Measurements from ENCODE around the gene GSPT1.
"Not testable (repeated sequence)": the region's sequence is repeated elsewhere in the genome, so short reads cannot be mapped to it uniquely, and the experiment has no call there.

GSPT1 gene

DNA sequence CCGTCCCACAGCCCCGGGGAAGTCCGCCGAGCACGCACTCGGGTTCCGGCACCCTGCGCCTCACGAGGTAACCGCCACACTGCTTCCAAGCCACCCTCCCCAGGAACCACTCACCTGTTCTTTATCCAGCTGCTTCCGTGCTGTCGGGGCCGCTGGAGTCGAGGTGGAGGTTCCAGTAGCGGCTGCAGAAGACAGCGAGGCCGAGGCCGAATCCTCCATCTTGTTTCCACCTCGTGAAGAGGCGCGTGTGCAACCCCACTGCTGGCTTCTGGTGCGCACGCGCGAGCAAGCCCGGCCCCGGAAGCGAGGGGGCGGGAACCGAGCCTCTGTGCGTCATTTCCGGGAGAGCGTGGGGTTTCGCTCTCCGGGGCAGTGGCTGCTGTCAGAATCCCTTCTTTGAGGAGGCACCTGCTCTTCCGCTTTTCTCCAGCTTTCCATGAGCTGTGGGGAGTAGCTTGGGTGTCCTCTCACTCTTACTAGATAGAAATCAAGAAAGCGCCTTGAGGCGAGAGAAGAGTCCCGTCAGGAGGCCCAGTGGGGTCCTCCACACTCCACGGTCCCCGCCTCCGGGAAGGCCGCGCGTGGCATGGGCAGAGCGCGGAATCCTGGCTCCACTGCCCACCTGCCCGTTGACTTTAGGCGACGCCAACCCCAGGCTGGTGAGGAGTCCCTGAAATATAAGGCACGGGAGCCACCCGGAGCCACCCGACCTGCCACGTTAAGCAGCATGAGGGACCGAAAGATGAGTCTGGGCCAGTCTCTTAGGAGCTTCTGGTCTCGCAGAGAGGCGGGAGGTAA lies 64.3 kb downstream of the GSPT1 start, which contains the start of gene RSL1D1:
RSL1D1 (minus strand) TSS at position 249 of the 798 bp plus-strand sequence; CDS start at position 219, 30 bp downstream.
- peak; percentile 97 for DNase-seq

DNA sequence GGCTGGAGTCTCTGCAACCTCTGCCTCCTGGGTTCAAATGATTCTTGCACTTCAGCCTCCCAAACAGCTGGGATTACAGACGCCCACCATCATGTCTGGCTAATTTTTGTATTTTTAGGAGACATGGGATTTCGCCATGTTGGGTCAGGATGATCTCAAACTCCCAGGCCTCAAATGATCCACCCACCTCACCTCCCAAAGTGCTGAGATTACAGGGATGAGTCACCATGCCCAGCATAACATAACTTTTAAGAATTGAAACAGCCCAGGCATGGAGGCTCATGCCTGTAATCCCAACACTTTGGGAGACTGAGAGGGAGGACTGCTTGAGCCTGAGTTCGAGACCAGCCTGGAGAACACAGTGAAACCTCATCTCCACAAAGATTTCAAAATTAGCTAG lies 66.9 kb downstream of the GSPT1 start:
- no peak for DNase-seq

DNA sequence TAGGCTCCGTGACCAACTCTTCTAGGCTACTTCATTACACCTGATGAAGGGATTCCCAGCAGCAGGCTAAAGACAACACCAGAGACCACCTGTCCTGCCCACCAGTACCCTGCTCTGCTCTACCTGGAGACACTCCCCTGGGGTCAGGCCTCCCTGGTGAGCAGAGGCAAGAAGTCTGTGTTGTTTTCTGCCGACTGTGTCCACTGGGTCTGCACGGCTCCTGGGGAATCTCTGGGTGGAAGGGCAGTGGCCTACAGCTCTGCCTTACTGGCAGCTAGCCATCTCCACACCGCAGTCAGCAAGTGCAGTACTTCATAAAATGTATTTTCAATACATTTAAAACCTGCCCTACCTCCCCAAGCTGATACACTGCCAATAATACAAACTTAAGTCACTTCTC lies 71.3 kb downstream of the GSPT1 start:
- no peak for DNase-seq

DNA sequence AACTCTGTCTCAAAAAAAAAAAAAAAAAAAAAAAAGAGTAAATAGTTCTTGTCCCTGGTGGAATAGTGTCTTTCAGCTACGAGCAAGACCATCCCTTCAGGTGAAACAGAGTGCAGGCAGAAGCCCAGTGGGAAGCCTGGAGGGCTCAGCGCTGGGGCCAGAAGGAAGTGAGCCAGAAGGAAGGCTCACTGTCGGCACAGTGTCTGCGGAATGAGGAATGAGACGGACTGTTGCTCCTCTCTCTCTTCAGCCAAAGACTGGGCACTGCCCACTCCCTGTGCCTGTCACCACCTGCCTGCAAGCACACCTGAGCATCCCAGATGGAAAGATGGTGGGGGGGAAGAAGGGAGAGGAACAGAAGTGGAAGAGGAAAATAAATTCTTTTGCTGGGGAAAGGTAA lies 71.9 kb downstream of the GSPT1 start:
- DNase-seq = no peak

GRCh38 chr16:11843206-11843605 lies 72.5 kb downstream of the GSPT1 start:
- DNase-seq = no peak

GRCh38 chr16:11841026-11841425 lies 74.7 kb downstream of the GSPT1 start:
- DNase-seq = no peak

GRCh38 chr16:11836650-11837244 lies 79.0 kb downstream of the GSPT1 start:
- no peak for DNase-seq

DNA sequence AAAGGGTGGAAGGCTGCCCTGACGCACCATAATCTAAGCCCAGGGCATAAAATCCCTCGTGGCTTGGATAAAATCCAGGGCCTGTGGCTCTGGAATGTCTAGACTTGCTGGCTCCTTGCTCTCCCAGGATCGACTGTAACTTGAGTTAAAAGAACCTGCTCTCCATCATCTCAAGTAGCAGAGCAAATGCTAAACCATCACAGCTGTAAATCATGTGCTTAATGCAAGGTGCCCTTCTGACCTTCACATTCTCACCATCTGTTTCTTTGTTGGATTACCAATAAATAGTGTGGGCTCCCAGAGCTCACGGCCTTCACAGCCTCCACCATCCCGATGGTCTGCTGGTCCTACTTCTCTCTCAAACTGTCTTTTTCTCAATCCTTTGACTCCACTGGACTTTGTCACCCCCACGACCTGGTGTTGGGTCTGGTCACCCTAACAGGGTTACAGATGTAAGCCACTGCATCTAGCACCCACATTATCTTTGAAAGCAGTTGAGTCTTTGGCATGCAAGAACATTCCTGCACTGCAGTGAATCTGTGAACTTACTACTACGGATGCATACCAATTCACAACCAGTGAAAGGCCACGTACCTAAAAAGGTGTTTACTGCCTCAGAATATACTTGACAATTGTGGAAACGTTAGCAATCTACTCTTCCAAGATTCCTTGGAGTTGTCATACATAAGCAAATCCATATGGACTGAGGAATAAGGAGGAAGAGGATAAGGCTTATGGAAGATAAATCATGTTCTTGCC lies 79.7 kb downstream of the GSPT1 start:
- no peak for DNase-seq

- DNase-seq = no peak
Observed at GRCh38 chr16:11835309-11835708, 80.4 kb downstream of the GSPT1 start.

DNA sequence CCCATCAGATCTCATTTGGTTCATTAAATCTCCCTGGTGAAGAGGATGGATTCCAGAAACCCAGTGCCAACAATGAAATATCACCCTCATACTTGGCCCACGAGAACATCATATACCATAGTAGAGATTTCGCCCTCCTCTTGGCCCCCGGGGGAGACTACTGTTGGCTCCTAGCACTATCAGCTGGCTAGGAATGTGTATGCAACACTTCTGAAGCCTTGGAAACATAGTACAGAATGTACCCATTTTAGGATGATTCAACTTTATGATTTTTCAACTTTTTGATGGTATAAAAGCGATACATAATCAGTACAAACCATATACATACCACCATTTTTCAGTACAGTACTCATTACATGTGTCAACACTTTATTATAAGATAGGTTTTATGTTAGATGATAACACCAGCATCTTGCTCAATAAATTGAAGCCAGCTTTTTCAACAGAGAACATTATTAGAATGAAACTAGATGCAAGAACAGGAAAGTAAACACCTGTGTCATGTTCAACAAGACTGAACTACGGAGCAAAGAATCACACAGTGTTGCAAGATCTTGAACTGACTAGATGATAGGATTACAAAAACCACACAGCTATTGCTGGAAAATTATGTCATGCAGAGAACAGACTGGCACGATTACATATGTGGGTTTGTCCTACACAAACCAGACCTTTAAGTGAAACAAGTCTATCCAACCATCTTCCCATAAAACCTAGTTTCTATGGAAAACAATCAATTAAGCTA lies 81.6 kb downstream of the GSPT1 start:
- DNase-seq = peak; percentile 68

DNA sequence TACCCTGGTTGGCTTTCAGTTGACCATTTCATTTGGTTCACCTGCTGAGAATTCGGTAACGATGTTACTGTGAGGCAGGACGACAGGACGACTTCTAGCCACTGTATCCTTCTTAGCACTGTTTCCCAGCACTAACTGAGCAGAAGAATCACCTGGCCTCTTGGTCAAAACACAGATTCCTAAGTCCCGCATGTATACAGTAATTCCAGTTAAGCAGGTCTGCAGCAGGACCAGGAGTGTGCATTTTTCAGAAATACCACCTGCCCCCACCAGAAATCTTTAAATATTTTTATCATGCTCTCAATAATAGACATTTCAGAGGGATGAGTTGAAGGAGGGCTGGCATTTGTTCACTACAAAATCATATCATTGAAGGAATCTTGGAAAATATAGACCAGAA lies 87.1 kb downstream of the GSPT1 start:
- DNase-seq = no peak

GRCh38 chr16:11825520-11826165 lies 90.1 kb downstream of the GSPT1 start:
- DNase-seq = not testable (repeated sequence)

DNA sequence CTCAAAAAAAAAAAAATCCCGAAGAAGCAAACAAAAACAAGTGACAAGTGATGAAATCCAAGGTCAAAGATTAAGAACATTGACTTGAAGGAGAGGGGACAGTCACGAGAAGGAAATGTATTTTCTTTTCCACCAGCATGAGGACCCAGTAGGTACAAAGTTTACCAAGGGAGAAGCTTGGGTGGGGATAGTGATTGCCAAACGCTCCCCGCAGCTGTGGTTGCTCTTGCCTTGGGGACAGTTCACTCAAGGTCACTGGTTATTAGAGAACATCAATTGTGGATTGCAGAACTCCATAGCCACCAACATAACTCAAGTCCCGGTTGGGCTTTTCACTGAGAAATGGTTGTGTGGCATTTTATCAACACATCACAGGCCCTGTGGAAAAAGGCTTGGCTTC lies 91.4 kb downstream of the GSPT1 start:
- peak; percentile 76 for DNase-seq

GRCh38 chr16:11823645-11824044 lies 92.1 kb downstream of the GSPT1 start:
- not testable (repeated sequence) for DNase-seq

- DNase-seq = peak; percentile 81
Observed at GRCh38 chr16:11819798-11820197, 96.0 kb downstream of the GSPT1 start.

DNA sequence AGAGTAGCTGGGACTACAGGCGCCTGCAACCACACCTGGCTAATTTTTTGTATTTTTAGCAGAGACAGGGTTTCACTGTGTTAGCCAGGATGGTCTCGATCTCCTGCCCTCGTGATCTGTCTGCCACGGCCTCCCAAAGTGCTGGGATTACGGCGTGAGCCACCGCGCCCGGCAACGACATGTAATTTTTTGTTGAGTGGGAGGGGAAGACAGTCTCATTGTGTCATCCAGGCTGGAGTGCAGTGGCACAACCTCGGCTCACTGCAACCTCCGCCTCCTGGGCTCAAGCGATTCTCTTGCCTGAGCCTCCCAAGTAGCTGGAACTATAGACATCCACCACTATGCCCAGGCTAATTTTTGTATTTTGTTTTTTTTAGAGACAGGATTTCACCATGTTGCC lies 96.8 kb downstream of the GSPT1 start:
- not testable (repeated sequence) for DNase-seq

All from hematopoietic multipotent progenitor cell treated with erythropoietin and hydrocortisone succinate and interleukin-3 and kit ligand, for 4 days (in vitro differentiated cells).